Osteoblast (primary cell): ENCODE measurements around the gene SIMC1. TPM values are rescaled to one million over a fixed set of nuclear protein-coding genes. Genes with fewer than 3 reads are reported as not detected.

Source experiments
- DNase-seq: peaks from one replicate; pipeline ENCODE4 v3.0.0; 2011; ENCODE audit warnings: low spot score, mixed read lengths; ENCODE audit not compliant: insufficient read length; ENCODE audit errors: missing footprints
- H2AFZ ChIP-seq: 2 replicates; pipeline ENCODE4 v1.6.0; 2011; ENCODE audit warnings: mild to moderate bottlenecking, low read length
- H3K27ac ChIP-seq: 2 replicates; pipeline ENCODE4 v1.5.1; 2011; ENCODE audit warnings: mild to moderate bottlenecking, low read depth, low read length, moderate library complexity
- H3K27me3 ChIP-seq: 2 replicates; pipeline ENCODE4 v1.6.0; 2012; ENCODE audit warnings: mild to moderate bottlenecking, control low read depth, inconsistent platforms, low read length, moderate library complexity; ENCODE audit not compliant: insufficient read depth
- H3K36me3 ChIP-seq: 2 replicates; pipeline ENCODE4 v1.5.1; 2011; ENCODE audit warnings: mild to moderate bottlenecking, low read length, control low read depth, moderate library complexity; ENCODE audit not compliant: insufficient read depth
- H3K4me1 ChIP-seq: 2 replicates; pipeline ENCODE4 v1.5.1; 2011; ENCODE audit warnings: mild to moderate bottlenecking, low read length, control low read depth, moderate library complexity; ENCODE audit not compliant: insufficient read depth
- H3K4me2 ChIP-seq: 2 replicates; pipeline ENCODE4 v1.6.0; 2011; ENCODE audit warnings: mild to moderate bottlenecking, low read length; ENCODE audit not compliant: insufficient read depth
- H3K4me3 ChIP-seq: fragments of 200-600 bp; sonication (generic); 3 replicates; pipeline ENCODE4 v1.5.1; 2012; ENCODE audit warnings: mild to moderate bottlenecking, low read length, inconsistent platforms; ENCODE audit not compliant: insufficient read depth
- H3K79me2 ChIP-seq: 2 replicates; pipeline ENCODE4 v1.6.0; 2012; ENCODE audit warnings: mild to moderate bottlenecking, low read length, control low read depth, inconsistent platforms; ENCODE audit not compliant: insufficient read depth
- H3K9me3 ChIP-seq: 2 replicates; pipeline ENCODE4 v1.5.1; 2011; ENCODE audit warnings: low read depth, low read length, control low read depth
- H4K20me1 ChIP-seq: 2 replicates; pipeline ENCODE4 v1.6.0; 2012; ENCODE audit warnings: mild to moderate bottlenecking, low read length, control low read depth; ENCODE audit not compliant: insufficient read depth
- total RNA-seq: library from RNA; depleted of rRNA; stranded (reverse); fragments of >200 nt; gene quantifications from 2 replicates; pipeline ENCODE4 v1.2.3, GENCODE V29; 2012
- TF ChIP-seq, protein P1 (sequence below): IDR thresholded peaks from 2 replicates; pipeline ENCODE4 v1.5.1; 2011; ENCODE audit warnings: mild to moderate bottlenecking, low read depth, low read length, moderate library complexity; ENCODE audit errors: extremely low read depth

Gene SIMC1
- total RNA-seq, 1 donor, result 5.1 TPM

DNA sequence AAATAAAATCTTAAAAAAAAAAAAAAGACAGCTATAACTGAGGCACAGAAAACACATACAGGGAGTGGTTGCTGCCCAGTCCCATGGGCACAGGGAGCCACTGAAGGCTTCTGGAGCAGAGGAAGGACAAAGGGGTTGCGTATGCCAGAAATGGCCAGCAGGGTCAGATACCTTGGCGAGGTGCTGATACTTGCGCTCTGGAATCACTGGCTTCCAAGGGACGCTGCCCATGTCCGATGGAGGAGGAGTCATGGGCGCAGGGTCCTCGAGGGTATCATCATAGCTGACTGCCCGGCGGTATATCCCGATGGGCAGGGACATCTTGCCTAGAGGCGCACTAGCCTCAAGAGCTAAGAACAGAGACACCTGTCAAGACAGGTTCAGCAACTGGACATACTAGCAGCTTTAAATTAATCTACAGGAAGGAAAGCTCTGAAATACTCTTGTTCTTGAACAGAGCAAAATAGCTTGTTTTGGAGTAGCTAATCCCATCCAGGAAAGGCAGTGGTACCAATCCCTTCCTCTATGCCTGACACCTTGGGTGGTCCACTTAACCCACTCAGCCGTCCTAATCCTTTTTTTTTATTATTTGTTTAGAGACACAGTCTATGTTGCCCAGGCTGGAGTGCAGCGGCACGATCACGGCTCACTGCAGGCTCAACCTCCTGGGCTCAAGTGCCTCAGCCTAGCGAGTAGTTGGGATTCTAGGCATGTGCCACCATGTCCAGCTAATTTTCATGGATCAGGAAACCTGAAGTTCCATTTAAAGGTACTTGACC, 117.4 kb downstream of the SIMC1 start:
- TF ChIP-seq, protein P1, sequence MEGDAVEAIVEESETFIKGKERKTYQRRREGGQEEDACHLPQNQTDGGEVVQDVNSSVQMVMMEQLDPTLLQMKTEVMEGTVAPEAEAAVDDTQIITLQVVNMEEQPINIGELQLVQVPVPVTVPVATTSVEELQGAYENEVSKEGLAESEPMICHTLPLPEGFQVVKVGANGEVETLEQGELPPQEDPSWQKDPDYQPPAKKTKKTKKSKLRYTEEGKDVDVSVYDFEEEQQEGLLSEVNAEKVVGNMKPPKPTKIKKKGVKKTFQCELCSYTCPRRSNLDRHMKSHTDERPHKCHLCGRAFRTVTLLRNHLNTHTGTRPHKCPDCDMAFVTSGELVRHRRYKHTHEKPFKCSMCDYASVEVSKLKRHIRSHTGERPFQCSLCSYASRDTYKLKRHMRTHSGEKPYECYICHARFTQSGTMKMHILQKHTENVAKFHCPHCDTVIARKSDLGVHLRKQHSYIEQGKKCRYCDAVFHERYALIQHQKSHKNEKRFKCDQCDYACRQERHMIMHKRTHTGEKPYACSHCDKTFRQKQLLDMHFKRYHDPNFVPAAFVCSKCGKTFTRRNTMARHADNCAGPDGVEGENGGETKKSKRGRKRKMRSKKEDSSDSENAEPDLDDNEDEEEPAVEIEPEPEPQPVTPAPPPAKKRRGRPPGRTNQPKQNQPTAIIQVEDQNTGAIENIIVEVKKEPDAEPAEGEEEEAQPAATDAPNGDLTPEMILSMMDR, result no peak
- peaks cover 83% of the 10 kb centered on the region for H3K79me2 ChIP-seq
- DNase-seq, result no peak
- H2AFZ ChIP-seq, result no peak overlapping the region
- no peaks in the 10 kb centered on the region for H3K27me3 ChIP-seq
- H3K9me3 ChIP-seq, result no peaks in the 10 kb centered on the region
- no peak overlapping the region for H3K27ac ChIP-seq
- H3K4me3 ChIP-seq, result no peak overlapping the region
- peaks cover 47% of the 10 kb centered on the region for H4K20me1 ChIP-seq
- H3K4me2 ChIP-seq, result no peak overlapping the region
- H3K4me1 ChIP-seq, result no peaks in the 10 kb centered on the region
- peaks cover 57% of the 10 kb centered on the region for H3K36me3 ChIP-seq

DNA sequence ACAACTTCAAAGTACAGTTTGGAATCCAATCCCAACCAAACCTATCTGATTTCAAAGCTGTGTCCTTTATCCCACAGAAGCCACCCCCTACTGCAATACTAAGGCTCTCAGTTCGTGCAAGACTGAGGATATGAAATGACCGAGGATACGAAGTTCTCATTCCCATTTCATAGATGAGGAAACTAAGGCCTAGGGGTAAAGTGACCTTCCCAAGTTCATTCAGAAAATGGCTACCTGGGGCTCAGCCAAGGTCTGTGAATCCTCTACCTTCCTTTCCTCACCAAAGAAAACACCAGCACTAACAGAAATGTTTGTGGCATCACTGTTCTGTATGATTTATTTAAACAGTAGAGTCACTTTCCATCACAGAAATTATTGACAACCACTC, 117.9 kb downstream of the SIMC1 start:
- no peak overlapping the region for H3K27ac ChIP-seq
- no peak overlapping the region for H3K4me2 ChIP-seq
- no peak for DNase-seq
- no peaks in the 10 kb centered on the region for H3K9me3 ChIP-seq
- H2AFZ ChIP-seq, result no peak overlapping the region
- H3K36me3 ChIP-seq, result peaks cover 54% of the 10 kb centered on the region
- no peaks in the 10 kb centered on the region for H3K4me1 ChIP-seq
- no peak overlapping the region for H3K4me3 ChIP-seq
- H3K79me2 ChIP-seq, result peaks cover 84% of the 10 kb centered on the region
- H4K20me1 ChIP-seq, result peaks cover 51% of the 10 kb centered on the region
- TF ChIP-seq, protein P1, result no peak
- no peaks in the 10 kb centered on the region for H3K27me3 ChIP-seq

DNA sequence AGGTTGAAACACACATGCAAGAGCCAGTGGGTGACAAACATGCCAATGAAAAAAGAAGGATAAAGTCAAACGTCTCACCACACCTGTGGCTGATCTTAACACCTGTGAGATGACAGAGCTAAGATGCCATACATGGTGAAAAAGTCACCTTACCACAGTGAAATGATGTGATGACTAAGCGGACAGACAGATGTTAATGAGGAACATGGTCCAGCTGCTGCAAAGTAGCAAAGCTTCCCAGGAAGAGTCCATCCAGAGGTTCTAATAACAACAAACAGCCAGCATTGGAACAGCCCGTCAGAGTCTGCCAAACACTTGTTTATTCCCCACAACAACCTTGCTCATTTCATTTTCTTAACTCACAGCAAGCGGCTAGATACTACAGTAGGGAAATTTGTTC, 121.4 kb downstream of the SIMC1 start:
- TF ChIP-seq, protein P1, result no peak
- H3K36me3 ChIP-seq, result peaks cover 26% of the 10 kb centered on the region
- peaks cover 6% of the 10 kb centered on the region for H3K4me1 ChIP-seq
- no peaks in the 10 kb centered on the region for H3K27me3 ChIP-seq
- DNase-seq, result no peak
- H3K4me3 ChIP-seq, result no peak overlapping the region
- H2AFZ ChIP-seq, result no peak overlapping the region
- peaks cover 60% of the 10 kb centered on the region for H3K79me2 ChIP-seq
- H3K27ac ChIP-seq, result no peak overlapping the region
- no peaks in the 10 kb centered on the region for H3K9me3 ChIP-seq
- H4K20me1 ChIP-seq, result peaks cover 30% of the 10 kb centered on the region
- no peak overlapping the region for H3K4me2 ChIP-seq

DNA sequence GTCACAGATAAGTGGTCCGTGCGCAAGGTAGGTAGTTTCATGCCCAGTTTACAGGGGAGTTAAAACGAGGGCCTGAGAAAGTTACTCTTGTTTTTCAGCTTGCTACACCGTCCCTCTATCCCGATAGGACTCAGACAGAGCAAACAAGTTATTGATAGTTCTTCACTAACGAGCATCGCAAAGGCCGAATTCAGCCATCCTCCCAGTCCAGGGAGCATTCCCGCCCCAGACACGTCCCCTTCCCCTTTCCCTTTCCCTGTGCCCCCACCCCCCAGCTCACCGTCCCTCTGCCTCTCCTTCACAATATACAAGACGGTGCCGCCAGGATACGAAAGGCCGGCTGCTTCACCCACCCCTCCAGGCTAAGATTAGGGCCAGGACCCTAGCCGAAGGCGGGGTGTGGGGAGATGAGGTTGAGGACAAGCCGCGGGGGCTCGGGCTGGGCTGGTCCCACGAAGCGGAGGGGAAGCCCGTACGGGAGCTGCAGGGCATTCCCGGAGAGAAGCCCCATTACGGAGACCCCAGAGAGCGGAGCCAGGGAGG, 122.7 kb downstream of the SIMC1 start:
- H3K79me2 ChIP-seq, result peaks cover 47% of the 10 kb centered on the region
- H3K27me3 ChIP-seq, result no peaks in the 10 kb centered on the region
- peaks cover 9% of the 10 kb centered on the region for H3K4me1 ChIP-seq
- H3K4me2 ChIP-seq, result peak overlapping the region; percentile 93
- peaks cover 20% of the 10 kb centered on the region for H4K20me1 ChIP-seq
- H3K27ac ChIP-seq, result peak overlapping the region; percentile 77
- TF ChIP-seq, protein P1, result no peak
- no peaks in the 10 kb centered on the region for H3K9me3 ChIP-seq
- DNase-seq, result no peak
- peak overlapping the region; percentile 97 for H2AFZ ChIP-seq
- H3K36me3 ChIP-seq, result peaks cover 14% of the 10 kb centered on the region
- H3K4me3 ChIP-seq, result peak overlapping the region; percentile 99
